Hematopoietic multipotent progenitor cell (in vitro differentiated cells): ENCODE results near the gene CERK. TPM values are rescaled to one million over a fixed set of nuclear protein-coding genes. Genes with fewer than 3 reads are reported as not detected.

ENCODE experiments used
- DNase-seq, 3 donors: peaks; one replicate each; pipeline ENCODE4 v3.0.0-alpha.2; 2011 to 2015; ENCODE audit warnings: low read depth in 2 of 3, low spot score in 2 of 3
- total RNA-seq: library from RNA; depleted of rRNA; stranded (reverse); fragments of >200 nt; gene quantifications from one replicate; pipeline ENCODE4 v1.2.3, GENCODE V29; 2012

CERK gene
- total RNA-seq, 1 donor, result 56.0 TPM

DNA sequence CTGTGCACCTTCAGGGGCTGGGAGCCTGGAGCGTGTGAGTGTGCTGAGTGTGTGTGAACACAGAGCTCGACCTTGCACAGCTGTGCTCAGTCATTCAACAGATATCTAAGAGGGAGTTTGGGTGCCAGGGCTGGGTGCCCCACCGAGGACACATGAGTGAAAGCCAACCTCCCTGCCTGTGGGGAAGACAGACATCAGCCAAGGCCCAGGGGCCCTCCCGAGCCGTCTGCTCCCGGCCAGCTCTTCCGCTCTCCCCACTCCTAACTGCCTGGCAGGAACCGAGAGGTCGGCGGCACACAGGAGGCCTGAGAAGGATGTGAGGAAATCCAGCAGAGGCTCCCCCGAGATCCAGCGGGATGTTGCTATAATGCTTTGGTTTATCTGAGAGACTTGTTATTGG lies 32.0 kb downstream of the CERK start:
- no peak for DNase-seq

DNA sequence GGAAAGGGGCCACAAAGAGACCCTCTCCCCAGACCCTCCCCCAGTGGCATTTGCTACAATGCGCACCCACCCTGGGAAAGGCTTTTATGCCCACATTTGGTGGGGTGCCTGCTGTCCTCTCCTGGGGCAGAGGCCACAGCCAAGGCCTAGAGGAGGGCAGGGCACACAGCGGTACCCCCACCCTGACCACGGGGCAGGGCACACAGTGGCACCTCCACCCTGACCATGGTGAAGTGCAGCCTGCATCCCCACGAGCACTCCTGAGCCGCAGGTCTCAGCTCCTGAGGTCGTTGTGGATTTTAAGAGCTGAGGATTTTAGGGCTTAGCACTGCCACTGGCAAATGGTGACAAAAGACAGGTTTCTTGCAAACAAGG lies 34.1 kb downstream of the CERK start:
- no peak for DNase-seq

DNA sequence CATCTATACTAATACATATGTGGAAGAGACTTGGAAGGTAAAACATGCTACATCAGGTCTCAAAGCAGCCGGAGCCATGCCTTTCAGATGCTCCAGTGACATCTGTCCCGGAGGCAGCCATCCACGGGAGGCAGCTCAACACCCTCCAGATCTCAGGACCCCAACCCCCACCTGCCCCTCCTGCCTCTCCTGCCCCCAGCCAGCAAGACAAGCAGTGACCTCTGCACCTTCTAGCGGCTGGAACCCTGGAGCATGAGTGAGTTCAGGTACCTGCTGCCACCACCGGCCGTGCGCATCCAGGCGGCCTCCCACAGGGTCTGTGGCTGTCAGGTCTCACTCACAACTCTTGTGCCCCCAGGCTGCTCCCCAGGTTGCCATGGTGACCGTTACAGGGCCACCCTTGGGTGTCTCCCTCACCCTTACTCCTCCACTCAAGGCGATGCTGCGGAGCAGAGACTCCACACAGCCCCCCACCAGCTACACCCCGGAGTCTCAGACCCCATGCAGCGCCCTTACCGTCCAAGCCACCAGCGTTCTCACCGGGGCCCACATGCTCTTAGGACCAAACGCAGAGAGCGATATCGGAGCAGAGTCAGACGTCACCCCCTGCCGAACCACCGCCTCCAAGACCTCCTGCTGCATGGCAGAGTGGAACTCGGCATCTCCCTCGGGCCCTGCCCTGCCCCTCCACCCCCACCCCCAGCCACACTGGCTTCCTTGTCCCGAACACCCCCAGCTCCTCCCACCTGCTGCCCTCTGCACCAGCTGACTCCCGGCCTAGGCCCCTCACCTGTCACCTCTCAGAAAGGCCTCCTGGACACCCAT lies 34.7 kb downstream of the CERK start:
- no peak for DNase-seq

DNA sequence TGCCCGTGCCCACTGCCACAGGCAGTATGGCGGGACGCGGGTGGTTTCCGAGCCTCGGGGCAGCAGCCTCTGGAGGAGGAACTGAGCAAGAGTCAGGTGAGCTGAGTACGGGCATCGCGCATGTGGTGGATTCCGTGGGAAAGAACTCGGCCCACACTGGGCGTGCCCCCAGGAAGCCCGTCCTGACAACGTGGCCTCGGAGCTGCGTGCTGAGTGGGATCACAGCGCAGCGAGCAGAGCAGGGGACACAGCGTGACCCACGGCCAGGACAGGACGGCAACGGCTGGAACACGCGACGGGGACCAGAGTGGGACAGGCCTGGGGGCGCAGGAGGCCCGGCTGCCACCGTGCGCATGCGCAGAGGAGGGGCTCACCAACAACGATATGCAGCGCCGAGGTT lies 36.8 kb downstream of the CERK start:
- no peak for DNase-seq

DNA sequence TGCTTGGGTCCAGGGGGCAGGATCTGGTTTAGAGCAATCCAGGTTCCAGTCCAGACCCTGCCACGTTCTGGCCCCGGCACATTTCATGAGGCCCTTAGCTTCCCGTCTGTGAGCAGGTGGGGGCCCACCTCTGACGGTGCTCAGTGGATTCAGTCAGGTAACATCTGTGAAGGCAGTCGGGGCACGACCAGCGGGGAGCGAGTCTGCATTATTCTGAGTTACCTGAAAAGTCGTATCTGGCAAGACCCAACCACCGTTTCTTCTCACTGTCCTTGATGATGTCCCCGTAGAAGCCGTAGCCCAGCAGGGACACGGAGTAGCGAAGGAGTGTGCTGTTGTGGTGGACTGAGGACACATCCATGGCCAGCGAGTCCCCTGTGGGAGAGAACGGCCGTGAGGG lies 39.0 kb downstream of the CERK start:
- no peak for DNase-seq

DNA sequence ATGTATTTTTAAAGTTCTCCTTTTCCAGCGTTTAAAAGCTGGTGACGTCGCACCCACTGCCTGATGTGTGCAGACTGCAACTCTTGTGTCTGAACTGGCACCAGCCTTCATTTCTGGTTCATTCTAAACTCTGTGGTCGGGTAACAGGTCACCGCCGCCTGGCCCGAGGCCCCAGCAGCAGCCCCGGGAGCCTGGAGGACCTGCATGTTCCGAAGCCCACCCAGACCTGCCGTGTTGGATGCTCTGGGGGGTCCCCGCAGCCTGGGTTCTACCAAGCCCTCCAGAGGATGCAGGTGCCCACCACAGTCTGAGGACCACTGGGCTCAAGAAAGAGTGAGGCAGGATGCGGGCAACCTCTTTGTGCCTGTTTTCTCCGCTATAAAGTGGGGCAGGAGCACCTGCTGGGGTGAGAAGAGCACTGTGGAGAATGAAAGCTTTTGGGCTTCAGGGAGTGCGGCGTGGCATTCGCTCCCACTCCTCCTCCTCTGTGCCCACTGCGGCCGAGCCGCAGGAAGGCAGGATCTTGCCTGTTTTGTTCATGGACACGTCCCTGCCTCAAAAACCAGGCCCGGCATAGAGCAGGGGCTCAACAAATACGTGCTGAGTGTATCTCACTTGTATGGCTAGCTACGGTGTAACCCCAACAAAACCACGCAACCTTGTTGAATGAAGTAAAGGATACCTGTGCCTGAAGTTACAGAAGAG lies 40.1 kb downstream of the CERK start:
- no peak for DNase-seq

DNA sequence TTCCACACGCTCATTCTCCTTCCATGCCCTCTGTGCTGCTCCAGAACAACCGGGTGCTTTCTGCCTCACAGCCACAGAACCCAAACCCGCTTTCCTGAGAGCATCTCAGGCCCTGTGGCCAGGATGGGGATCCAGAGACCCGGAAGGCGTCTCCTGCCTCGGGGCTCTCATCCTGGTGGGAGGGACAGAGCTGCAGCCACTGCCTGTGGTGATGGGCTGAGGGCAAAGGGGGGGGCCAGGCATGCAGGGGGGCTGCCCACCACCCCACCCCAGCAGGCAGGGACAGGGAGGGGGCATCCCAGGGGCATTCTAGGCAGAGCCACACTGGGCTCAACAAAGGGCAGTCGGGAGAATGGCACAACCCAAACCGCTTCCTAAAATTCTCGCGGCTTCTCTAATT lies 41.4 kb downstream of the CERK start:
- no peak for DNase-seq

DNA sequence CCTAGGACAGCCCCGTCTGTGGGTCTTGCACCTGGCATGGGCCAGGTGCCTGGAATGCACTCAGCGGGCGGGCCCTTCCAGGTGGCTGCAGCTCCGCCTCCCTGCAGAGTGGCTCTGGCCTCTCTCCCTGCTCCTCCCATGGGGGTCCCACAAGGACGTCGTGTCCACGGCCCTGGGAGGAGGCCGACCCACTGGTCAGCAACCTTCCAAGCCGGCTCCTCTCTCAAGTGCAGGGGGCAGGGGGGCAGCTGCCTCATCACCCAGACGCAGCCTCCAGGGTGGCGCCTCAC lies 41.9 kb downstream of the CERK start:
- no peak for DNase-seq

DNA sequence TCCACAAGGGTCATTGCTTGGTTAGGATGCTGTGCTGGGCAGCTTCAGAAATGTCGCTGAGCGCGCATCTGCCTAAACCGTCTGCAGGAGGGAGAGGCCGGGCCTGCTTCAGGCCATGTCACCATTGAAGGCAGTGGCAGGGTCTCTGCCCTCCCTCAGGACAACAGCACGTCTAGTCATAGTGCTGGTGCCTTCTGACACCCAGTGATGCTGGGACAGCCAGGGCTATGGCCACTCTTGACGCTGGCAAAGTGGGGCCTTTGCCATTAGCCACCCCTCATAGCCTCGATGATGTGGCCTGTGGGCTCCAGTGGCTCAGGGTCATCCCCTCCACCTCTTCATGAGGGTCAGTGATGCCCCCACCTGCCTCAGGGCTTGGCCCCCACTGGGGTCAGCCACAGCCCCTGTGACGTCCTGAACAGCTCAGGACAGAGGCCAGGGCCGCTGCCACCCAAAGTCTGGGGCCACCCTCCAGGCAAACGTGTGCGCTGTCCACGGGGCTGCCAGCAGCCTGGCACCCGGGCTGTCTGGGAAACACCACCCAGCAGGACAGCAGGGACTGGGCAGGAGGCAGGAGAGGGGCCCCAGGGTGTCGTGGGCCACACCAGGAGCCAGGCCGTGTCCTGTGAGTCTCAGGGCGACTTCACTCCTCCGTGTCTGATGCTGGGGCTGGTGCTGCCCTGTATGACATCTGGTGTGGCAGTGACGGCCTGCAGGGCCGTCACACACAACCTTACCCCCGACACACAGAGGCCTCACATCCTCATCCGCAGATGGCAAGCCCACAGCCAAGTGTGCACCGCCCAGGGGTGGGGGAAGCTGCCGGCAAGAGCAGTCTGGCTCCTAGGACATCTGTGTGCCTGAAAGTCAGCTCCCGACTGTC lies 42.5 kb downstream of the CERK start:
- no peak for DNase-seq

DNA sequence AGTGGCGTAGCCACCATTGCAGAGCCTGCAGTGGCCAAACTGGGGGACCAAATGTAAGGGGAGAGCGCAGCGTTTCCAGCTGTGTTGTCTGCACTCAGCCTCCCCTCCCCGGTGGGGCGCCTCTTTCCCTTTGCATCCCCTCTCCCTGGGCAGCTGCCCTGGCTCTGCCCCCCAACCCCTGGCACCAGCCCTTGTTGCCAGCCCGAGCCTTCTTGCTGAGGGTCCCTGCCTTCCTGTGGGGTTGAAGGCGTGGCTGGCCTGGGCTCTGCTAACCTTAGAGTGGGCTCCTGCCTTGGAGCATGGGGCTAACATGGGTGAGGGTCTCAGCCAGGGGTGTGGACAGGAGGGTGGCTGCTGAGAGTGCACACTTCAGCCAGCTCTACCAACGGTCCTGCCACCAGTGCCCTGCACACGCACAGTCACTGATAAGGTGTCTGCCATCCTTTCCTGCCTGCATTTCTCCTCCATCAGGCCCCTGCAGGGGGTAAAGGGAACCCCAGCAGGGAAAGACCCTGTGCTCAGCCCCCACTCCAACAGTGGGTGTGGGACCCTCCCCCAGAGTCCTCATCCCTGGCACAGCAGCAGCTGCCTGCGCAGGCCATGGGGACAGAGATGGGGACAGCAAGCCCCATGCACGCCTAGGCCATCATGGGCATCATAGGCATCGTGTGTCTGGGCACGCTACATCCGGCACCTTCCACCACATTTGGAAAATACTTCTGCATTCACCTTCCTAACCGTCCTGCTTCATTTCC lies 43.5 kb downstream of the CERK start:
- no peak for DNase-seq

DNA sequence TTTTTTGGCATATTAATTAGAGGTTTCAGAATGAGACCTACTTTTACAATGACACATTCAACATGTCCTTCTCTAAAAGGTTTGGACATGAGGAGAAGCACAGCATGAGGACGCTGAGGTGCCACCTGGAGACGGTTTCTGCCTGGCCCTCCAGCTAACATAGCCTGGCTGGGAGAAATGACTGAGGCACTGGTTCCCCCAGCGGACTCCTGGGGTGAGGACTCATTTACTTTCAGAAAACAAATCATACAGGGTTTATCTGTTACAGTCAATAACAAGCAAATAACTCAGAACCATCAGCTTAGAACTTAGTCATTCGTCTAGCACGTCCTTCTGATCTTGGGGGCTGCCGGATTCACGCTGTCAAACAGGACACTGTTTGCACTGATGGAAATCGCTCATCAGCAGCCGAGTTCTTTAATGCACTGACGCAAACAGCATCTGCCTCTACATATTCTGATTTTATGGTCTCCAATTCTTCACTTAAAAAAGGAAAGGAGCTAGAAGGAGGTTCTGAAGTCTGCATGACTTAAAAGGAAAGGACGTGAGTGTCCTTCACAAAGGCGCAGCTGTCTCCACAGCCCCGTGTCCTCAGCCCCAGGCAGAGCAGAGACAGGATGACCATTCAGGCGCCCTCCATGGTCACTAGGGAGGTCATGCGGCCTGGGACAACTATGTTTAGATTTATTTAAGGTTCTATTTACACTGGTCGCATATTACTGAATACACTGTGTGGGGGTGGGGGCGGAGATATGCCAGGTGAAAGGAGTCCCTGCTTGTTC lies 44.2 kb downstream of the CERK start:
- DNase-seq, result no peak

DNA sequence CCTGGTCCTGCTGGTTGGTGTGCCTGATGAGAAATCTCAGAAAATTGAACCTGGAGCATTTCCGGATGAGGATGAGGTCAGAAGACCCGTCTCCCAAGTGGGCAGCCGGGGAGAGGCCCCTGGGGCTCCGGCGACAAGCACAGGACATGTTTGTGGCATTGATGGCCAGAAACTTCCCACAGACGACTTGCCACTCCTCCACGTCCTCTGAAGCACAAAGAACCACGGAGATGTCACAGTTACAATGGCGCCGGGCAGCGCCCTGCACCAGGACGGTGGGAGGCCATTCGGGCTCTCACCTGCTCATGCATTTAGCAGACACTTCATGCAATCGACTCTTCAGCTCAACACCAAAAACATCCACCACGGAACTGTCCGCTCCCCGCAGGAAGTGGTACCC lies 46.5 kb downstream of the CERK start:
- DNase-seq, result no peak

DNA sequence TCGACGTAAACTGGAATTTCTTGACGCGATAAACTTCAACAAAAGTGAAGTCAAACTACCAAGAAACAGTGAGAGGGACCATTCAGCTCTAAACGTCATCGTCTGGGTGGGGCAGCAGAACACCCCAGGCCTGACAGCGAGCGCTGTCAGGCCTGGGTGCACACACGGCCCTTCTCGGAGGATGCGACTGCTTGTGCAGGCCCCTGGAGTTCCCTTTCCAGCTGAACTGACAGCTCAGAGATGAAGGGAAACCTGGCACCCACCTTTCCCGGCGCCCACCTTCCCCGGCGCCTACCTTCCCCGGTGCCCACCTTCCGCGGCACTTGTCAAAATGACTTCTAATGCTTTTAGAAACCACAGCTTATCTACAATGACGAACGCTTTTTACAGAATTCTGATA lies 47.9 kb downstream of the CERK start:
- no peak for DNase-seq

DNA sequence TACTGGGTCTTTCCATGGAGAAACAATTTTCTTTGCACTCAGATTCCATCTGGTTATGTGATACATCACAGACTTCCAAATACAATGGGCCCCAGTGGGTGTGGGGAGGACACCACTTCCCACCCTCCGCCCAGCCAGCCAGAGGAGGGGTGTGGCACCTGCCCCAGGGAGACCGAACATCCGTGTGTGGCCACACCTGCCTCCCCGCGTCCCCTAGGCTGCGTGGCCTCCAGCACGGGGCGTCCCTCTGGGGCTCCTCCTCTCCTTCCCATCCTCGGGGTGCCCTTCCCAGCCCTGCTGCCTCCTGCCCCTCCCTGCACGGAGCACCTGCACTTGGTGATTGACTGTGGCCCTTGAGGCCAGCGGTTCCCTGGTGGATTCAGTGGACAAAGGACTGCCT lies 49.1 kb downstream of the CERK start:
- DNase-seq, result no peak

DNA sequence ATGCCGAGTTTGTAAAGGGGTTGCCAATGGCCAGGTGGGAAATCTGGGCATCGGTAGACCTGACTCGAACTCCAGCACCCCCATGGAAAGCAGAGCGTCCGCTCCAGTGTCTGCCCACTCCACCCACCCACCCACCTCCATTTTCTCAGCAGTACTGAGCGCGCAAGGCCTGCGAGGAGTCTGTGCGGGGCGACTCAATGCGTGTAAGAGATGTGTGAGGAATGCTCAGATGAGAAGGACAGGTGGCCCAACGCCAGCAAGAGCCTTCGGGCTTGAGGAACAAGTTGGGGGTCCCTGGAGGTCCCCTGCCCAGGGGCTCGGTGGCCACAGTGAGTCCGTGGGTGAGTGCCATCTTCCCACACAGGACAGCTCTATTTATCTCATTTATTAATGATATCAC lies 50.6 kb downstream of the CERK start:
- no peak for DNase-seq

DNA sequence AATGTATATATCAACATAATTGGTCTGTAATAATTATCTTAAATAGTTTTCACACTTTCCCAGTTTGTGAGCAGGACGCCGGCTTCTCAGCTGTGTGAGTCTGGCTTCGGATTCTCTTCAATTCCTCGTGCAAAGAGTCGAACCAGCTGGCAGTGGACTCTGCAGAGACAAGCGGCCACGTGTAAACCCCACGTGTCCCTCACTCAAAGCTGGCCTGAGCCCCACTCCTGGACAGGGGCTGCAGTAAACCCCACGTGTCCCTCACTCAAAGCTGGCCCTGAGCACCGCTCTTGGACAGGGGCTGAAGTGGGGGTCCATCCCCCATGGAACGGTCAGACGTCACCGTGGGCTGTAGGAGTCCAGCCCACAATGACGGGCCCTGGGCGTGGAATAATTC lies 51.0 kb downstream of the CERK start:
- DNase-seq, result no peak

DNA sequence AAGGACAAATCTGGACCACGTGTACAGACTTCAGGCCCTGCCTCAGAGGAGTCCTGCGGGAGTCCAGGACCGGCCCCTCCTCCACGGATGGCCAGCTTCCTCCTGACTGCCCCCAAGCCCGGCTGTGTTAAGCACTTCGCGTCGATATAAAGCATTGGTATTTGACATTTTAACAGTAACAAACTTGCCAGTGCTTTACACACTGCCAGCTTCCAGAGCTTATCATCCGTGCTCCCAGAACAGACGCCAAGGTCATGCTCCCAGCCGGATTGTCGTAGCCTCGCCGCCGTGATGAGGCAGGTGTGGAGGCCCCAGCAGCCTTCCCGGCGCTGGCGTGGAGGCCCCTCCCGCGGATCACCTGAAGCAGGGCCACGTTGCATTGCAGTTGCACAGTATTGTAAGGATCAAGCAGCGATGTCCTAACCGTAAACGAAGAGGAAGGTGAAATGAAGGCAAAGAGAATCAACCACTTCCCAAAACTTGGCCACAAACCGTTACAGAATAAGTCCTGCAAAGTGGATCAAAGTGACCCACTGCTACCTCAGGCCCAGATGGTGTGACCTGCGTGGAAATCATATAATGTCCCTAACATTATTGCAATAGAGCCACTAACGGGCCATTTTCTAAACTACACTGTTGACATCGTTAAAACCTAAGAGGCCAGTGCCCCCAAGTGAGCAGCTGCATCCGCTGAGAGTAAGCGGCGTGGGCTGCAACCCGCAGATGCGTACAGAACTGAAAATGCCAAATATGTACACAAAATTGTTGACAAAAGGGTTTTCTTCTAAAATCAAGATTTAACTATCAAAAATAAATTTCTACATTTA lies 51.6 kb downstream of the CERK start:
- peak in 1 of 3 donors; percentile 53 for DNase-seq

DNA sequence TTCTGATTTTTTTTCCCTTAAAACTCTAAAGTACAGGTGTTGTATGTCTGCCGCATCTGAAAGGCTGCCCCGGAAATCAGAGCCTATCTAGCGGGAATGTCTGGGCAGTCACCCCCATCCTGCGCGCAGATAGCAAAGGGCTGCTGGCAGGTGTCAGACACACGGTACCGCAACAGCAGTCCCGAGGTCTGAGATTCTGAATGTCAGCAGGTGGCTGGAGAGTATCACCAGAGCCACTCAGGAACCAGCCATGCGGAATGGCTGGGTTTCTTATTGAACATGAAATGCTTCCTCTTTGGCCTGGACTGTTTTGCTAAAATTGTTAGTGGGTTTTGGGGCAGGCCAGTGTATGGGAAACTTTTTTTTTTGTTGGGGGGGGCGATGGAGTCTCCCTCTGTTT lies 53.3 kb downstream of the CERK start:
- peak in 1 of 3 donors; percentile 34 for DNase-seq

DNA sequence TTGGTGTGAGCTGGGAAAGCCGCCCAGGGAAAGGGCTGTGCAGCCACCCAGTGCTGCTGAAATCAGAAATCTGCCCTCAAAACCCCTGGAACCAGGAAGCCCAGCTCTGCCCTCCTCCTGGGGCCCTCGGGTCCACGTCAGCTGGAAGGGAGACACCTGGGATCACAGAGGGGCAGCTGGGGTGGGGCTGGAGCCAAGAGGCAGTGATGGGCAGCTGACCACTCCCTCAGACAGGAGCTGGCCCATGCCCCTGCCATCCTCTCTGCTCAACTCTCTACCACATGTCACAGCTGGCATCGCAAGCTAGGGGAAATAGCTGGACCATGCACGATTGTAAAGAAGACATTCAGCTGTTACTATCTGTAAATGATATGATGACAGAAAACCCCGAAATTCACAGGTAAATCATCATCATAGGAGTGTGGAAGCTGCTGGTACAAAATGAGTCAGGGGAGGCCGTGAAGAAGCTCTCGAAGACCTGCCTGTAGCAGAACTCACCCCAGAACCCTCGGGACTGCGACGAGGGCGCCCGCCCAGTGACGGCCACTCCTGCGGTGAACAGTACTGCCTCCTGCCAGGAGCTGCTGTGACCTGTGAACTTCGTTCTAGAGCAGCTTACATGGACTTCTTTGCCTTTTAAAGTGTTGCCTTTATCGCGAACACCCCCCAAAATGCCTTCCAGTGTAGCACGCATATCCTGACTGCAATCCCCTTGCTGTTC lies 55.9 kb downstream of the CERK start:
- no peak for DNase-seq
